ENCODE results near the gene ZNF189. TPM values are rescaled to one million over a fixed set of nuclear protein-coding genes. Genes with fewer than 3 reads are reported as not detected.

ZNF189 gene
- 13.3 and 13.5 TPM in 2 replicates for total RNA-seq (2014; rRNA removed; shearing (Covaris generic))

DNA sequence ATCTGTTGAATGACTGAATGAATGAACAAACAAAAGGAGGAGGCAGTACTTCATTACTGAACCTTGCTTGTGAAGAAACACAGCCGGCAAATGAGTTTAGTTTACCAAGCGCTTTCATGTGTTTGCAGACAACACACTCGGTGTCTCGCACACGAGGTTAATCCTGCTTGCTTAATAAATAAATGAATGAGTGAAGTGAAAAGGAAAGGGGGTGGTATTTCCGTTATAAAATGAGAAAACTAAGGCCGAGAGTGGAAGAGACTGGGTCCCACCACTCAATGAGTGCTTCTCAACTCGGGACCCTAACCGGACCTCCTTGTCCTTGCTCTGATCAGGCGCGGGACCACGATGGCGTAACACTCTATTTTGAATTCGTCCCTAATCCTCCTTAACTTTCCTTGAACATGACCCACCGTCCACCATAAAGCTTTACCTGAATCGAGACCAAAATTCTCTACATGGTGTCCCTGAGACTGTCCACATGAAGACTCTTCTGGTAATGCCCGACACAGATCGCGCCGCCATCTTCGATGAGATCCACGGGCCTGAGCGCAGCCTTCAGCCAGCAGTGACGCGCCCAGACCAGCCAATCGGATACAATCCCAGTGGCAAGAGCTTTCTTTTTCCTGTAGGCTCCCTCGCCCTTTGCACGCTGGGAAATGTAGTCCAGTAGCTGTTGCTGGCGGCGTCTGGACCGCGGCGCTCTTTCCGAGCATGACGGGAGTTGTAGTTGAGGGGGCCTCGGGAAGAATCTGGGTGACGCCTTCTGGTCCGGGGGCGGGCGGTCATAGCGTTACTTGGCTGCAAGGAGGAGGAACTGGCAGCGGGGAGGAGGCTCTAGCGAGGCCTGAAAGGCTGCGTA is at the start of gene ZNF189, which contains the start of gene MRPL50:
Gene ZNF189, plus strand, starts transcription at position 784 of the 862 bp plus-strand sequence. CDS start 306 bp downstream, outside the sequence.
Gene MRPL50, minus strand, starts transcription at position 551 of the 862 bp plus-strand sequence. Its CDS starts 26 bp downstream, at position 525.
- Histone ChIP-seq H3K9me3 (replicated peaks) (0 out of 2 replicates have a peak, but pooled peaks cover 2% of the 10 kb centered on the region), H3K4me1 (replicated peaks) (peaks cover 12% of the 10 kb centered on the region)

DNA sequence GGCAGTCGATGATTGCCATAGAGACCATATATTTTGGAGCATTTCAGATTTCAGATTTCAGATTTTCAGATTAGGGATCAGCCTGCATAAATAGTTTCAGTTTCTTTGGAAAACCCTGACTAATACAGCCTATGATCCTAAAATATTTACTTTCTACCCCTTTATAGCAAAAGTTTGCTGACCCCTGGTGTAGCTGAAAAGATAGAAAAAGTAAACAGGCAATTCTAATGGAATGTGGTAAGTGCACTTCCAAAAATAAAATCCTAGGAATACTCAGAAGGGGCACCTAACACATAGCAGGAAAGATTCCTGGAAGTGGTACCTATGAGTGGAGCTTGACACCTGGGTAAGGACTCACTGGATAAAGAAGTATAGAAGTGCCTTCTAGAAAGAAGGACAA is 48.4 kb upstream of the ZNF189 start:
- Histone ChIP-seq H3K36me3 (no peaks in the 10 kb centered on the region), H3K4me1 (replicated peaks) (no peaks in the 10 kb centered on the region), H3K4me3 (no peak overlapping the region), H3K9me3 (replicated peaks) (no peaks in the 10 kb centered on the region), H3K27ac (no peak overlapping the region), H3K27me3 (replicated peaks) (no peaks in the 10 kb centered on the region)
- no peak for DNase-seq (ENCODE audit: low read depth in 1 of 2, low spot score in 2 of 2)

More for the DNA sequence above, at the start of gene ZNF189, which contains the start of gene MRPL50:
- H3K4me3 ChIP-seq: peak within 1 kb of the TSS; percentile 51
- no peaks in the 10 kb centered on the region for H3K27me3 ChIP-seq (replicated peaks)
- H3K27ac ChIP-seq: peak within 1 kb of the TSS; percentile 54
- H3K36me3 ChIP-seq: peaks cover 67% of the 10 kb centered on the region
- DNase-seq (ENCODE audit: low read depth in 1 of 2, low spot score in 2 of 2): peak; percentile 96 to 97

DNA sequence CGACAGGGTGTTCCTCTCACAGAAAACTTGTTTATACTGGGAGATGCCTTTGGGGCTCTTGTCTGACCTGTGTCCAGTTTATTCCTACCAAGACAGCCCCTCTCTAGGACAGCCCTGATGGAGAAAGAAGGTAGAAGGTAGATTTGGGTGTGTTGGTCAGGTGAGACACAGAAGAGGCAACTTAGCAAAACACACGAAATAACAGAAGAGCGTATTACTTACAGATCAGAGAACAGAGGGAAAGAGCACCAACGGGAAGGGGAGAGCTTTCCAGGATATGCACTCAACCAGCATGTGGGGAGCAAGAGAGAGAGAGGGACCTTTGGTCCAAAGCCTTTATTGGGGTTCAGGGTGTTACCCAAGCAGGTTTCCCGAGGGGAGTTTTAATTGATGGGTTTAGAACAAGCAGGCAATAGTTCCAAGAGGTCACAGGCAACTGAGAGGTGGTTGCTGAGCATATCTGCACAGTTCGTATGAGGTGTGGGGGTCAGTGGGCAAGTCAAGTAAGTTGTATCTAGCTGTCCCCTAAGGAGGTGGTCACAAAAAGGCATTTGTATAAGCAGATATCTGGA is 45.7 kb upstream of the ZNF189 start:
- no peaks in the 10 kb centered on the region for H3K27me3 ChIP-seq (replicated peaks)
- H3K9me3 ChIP-seq (replicated peaks): no peaks in the 10 kb centered on the region
- H3K4me1 ChIP-seq (replicated peaks): no peaks in the 10 kb centered on the region
- no peak overlapping the region for H3K27ac ChIP-seq
- no peaks in the 10 kb centered on the region for H3K36me3 ChIP-seq
- H3K4me3 ChIP-seq: no peak overlapping the region
- no peak for DNase-seq (ENCODE audit: low read depth in 1 of 2, low spot score in 2 of 2)

DNA sequence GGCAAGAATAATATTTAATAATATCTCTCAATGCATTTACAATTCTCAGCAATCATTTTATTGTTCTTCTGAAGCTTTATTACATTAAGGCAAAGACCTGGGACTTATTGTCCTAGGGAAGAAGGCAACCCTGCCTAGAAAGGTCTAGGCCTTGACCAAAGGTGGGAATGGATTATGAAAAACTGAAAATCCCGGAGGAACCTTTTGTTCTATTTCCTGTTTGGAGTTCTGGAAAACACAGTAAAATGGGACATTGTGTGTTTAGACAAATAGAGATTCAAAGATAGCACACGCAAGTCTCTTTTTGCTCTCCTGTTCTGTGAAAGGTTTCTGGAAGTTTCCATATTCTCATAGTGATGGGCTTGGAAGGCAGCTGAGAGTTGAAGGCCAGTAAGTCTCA is 45.0 kb upstream of the ZNF189 start:
- Histone ChIP-seq H3K27ac (no peak overlapping the region), H3K27me3 (replicated peaks) (no peaks in the 10 kb centered on the region), H3K4me1 (replicated peaks) (no peaks in the 10 kb centered on the region), H3K9me3 (replicated peaks) (no peaks in the 10 kb centered on the region), H3K36me3 (no peaks in the 10 kb centered on the region), H3K4me3 (no peak overlapping the region)
- no peak for DNase-seq (ENCODE audit: low read depth in 1 of 2, low spot score in 2 of 2)

DNA sequence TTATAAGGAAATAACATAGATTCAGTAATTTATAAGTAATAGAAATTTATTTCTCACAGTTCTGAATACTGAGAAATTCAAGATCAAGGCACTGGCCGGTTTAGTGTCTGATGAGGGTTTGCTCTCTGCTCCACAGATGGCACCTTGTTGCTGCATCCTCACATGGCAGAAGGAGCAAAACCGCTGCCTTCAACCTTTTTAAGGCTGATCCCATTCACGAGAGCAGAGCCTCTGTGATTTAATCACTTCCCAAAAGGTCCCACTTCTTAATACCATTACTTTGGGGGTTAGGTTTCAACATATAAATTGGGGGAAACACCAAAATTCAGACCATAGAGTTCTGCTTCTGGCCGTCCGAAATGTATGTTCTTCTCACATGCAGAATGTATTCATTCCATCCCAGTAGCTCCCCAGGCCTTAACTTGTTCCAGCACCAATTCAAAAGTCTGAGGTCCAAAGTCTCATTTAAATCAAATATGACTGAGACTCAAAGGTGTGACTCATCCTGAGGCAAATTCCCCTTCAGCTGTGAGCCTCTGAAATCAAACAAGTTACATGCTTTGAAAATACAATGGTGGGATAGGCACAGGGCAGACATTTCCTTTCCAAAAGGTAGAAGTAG is 44.4 kb upstream of the ZNF189 start:
- H3K4me3 ChIP-seq: no peak overlapping the region
- no peaks in the 10 kb centered on the region for H3K27me3 ChIP-seq (replicated peaks)
- no peak overlapping the region for H3K27ac ChIP-seq
- H3K36me3 ChIP-seq: no peaks in the 10 kb centered on the region
- H3K4me1 ChIP-seq (replicated peaks): no peaks in the 10 kb centered on the region
- H3K9me3 ChIP-seq (replicated peaks): no peaks in the 10 kb centered on the region
- no peak for DNase-seq (ENCODE audit: low read depth in 1 of 2, low spot score in 2 of 2)

DNA sequence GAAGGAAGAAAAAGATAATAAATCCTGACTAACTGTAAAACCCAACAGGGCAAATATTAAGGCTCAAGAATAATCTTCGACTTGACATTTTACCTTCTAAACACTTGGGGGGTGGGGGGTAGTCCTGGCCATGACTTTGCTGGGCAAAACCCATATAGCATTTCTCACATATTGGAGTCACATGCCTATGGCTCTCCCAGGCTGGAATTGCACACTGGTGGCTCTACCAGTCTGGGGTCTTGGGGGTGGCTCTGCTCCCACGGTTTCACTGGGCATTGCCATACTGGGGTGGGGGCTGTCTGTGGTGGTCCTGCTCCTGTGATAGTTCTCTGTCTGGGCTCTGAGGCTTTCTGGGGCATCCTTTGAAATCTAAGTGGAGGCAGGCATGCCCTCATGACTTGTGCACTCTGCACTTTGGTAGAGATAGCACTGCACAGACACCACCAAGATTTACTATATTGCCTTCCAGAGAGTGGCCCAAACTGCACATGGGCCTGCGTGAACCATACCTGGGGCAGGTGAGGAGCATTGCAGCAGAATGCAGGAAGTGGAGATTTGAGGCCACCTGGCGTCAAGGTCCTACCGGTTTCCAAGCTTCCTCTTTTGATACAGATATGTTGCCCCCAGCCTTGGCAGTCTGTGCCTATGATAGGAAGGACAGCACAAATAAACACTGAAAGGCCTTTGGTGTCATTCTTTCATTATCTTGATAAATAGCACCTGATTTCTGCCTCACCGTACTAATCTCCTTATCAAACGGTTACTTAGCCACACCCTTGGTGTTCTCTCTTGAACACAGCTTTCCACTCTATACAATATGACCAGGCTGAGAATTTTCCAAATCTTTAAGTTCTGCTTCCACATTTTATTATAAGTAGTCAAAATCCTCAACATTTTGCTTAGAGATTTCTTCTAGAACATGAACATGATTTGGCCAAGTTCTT is 43.6 kb upstream of the ZNF189 start:
- Histone ChIP-seq H3K27ac (no peak overlapping the region), H3K36me3 (no peaks in the 10 kb centered on the region), H3K9me3 (replicated peaks) (no peaks in the 10 kb centered on the region), H3K27me3 (replicated peaks) (no peaks in the 10 kb centered on the region), H3K4me3 (no peak overlapping the region), H3K4me1 (replicated peaks) (no peaks in the 10 kb centered on the region)
- DNase-seq (ENCODE audit: low read depth in 1 of 2, low spot score in 2 of 2): no peak

DNA sequence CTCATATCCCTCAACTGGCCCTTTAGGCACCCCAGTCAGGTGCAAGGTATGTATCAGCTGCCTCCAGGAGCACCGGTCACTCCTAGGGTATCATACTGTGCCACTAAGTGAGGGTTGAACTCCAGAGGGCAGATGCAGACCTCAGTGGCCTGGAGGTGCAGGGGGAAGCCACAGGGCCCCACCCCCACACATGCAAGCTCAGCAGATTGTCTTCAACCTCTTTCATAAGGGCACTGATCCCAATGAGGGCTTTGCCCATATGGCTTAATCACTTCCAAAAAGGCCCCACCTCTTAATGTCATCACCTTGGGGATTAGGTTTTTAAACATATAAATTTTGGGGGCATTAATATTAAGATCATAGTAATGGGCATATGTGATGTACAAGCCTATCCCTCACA is 42.0 kb upstream of the ZNF189 start:
- Histone ChIP-seq H3K36me3 (no peaks in the 10 kb centered on the region), H3K4me3 (no peak overlapping the region), H3K4me1 (replicated peaks) (no peaks in the 10 kb centered on the region), H3K27me3 (replicated peaks) (no peaks in the 10 kb centered on the region), H3K27ac (no peak overlapping the region), H3K9me3 (replicated peaks) (no peaks in the 10 kb centered on the region)
- DNase-seq (ENCODE audit: low read depth in 1 of 2, low spot score in 2 of 2): no peak

DNA sequence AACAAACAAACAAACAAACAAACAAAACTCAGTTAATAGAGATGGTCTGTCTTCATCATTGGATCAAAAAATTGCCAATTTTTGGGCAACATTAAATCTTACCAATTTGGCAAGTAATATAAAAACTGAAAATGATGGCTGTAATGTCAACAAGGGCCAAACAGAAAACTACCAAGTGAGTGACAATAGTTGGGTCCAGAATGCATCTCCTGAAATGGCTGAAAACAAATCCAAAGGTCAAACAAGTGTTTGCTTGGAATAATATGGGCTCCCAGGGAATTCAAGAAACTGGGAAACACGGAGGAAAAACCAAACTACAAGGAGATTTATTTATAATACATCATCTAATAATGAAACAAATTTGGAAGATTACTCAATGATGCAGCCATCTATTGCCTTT is 39.0 kb upstream of the ZNF189 start:
- no peaks in the 10 kb centered on the region for H3K9me3 ChIP-seq (replicated peaks)

DNA sequence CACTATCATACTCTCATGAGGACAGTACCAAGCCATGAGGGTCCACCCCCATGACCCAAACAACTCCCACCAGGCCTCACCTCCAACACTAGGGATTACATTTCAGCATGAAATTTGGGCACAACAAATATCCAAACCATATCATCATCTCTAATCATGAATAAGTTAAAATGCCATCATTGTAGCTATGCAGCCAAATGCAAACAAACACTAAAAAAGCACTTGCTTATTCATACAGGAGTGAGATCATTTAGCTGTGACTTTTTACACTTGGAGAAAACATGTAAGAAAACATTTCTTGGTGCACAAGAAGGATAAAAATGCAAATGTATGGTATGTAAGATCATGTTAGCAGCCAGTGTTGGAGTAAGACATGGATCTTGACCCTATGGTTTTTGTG is 38.0 kb upstream of the ZNF189 start:
- DNase-seq (ENCODE audit: low read depth in 1 of 2, low spot score in 2 of 2): no peak
- Histone ChIP-seq H3K4me1 (replicated peaks) (peaks cover 10% of the 10 kb centered on the region), H3K4me3 (no peak overlapping the region), H3K27ac (no peak overlapping the region), H3K9me3 (replicated peaks) (no peaks in the 10 kb centered on the region), H3K36me3 (no peaks in the 10 kb centered on the region), H3K27me3 (replicated peaks) (no peaks in the 10 kb centered on the region)

More for the DNA sequence above, 39.0 kb upstream of the ZNF189 start:
- Histone ChIP-seq H3K4me3 (no peak overlapping the region), H3K36me3 (no peaks in the 10 kb centered on the region), H3K27me3 (replicated peaks) (no peaks in the 10 kb centered on the region), H3K4me1 (replicated peaks) (peaks cover 3% of the 10 kb centered on the region), H3K27ac (no peak overlapping the region)
- DNase-seq (ENCODE audit: low read depth in 1 of 2, low spot score in 2 of 2): no peak

DNA sequence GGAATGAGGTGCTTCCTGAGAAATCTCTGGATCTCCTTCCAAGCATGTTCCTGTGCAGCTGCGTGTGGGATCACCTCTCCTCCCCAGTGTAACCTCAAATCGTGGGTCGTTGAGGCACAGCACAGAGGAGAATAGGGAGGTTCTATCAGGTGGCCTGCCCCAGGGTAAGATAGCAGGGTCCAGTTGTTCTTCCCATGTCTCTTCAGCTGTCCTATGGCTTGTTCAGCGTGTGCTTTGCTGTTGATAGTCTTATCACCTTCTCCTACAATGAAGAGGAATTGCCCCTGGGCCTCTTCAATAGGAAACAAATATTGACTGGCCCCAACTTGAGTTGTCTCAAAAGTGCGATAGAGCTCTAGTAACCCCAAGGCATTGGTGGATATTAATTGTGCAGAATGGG is 36.2 kb upstream of the ZNF189 start:
- DNase-seq (ENCODE audit: low read depth in 1 of 2, low spot score in 2 of 2): no peak
- no peaks in the 10 kb centered on the region for H3K27me3 ChIP-seq (replicated peaks)
- H3K27ac ChIP-seq: no peak overlapping the region
- H3K9me3 ChIP-seq (replicated peaks): no peaks in the 10 kb centered on the region
- H3K4me3 ChIP-seq: no peak overlapping the region
- H3K4me1 ChIP-seq (replicated peaks): peaks cover 18% of the 10 kb centered on the region
- H3K36me3 ChIP-seq: no peaks in the 10 kb centered on the region

DNA sequence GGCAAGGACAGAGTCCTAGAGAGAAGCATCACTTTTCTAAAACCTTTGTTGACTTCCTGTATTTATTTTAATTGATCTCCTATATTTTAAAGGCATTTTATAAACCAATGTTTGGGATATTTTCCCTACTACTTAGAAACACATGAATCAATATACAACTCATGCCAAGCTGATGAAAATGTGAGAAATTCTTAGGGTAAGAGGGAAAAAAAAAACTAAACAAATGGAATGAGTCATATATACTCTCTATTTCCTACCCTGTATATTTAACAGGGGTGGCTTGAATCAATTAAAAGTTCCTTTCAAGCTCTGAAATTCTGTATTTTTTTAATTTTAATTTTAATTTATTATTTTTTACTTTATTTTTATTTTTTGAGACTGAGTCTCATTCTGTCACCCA is 33.5 kb upstream of the ZNF189 start:
- H3K27me3 ChIP-seq (replicated peaks): no peaks in the 10 kb centered on the region
- no peaks in the 10 kb centered on the region for H3K36me3 ChIP-seq
- H3K4me1 ChIP-seq (replicated peaks): peaks cover 28% of the 10 kb centered on the region
- H3K4me3 ChIP-seq: no peak overlapping the region
- H3K27ac ChIP-seq: peak overlapping the region; percentile 37; the same call in 1 of the 2 replicates
- H3K9me3 ChIP-seq (replicated peaks): no peaks in the 10 kb centered on the region
- no peak for DNase-seq (ENCODE audit: low read depth in 1 of 2, low spot score in 2 of 2)

DNA sequence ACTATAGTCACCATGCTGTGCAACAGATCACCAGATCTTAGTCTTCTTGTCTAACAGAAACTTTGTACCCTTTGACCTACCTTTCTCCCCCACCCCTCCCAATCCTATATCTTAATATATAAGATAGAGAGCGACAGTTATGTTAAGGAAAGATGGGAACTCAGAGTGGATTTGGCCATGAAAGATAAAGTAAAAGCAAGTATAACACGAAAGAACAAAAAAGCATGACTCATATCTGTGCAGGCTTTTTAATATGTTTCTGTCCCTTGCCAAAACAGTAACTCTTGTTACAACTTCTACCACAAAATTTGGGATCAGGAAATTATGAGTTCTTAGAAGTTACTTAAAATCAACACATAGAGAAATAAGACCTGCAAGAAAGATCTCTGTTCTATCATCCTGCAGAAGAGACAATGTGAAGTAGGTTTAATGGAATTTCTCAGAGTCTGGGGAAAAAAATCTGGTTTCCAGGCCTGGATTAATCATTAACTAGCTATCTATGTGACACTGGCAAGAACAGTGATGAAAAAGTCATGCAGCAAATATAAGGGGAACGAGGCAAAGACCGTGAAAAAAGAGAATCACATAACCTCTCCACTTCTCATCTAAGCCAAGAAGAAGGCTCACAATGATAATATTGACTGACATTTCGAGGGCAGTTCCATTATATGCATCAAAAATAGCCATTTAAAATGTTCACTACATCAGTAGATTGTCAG is 32.5 kb upstream of the ZNF189 start:
- H3K27me3 ChIP-seq (replicated peaks): no peaks in the 10 kb centered on the region
- H3K4me1 ChIP-seq (replicated peaks): peaks cover 28% of the 10 kb centered on the region
- no peak for DNase-seq (ENCODE audit: low read depth in 1 of 2, low spot score in 2 of 2)
- no peak overlapping the region for H3K4me3 ChIP-seq
- no peaks in the 10 kb centered on the region for H3K9me3 ChIP-seq (replicated peaks)
- no peak overlapping the region for H3K27ac ChIP-seq
- no peaks in the 10 kb centered on the region for H3K36me3 ChIP-seq

DNA sequence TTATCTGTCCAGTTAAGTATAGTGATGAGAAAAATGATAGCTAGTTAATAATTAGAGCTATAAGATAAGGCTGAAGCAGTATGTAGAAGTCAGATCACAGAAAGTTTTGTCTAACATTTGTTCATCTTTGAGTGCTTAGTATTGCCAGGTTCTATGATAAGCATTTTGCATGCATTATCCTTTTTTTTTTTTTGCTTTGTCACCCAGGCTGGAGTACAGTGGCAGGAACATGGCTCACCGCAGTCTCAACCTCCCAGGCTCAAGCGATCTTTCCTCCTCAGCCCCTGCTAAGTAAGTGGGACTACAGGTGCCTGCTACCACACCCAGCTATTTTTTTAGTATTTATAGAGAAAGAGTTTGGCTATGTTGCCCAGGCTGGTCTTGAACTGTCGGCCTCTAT is 31.3 kb upstream of the ZNF189 start:
- Histone ChIP-seq H3K27me3 (replicated peaks) (no peaks in the 10 kb centered on the region), H3K27ac (no peak overlapping the region), H3K9me3 (replicated peaks) (no peaks in the 10 kb centered on the region), H3K4me3 (no peak overlapping the region), H3K4me1 (replicated peaks) (peaks cover 28% of the 10 kb centered on the region), H3K36me3 (no peaks in the 10 kb centered on the region)
- DNase-seq (ENCODE audit: low read depth in 1 of 2, low spot score in 2 of 2): no peak

All from SJSA1 (cell line).